ENCODE data around the gene SMIM44. TPM values are rescaled to one million over a fixed set of nuclear protein-coding genes. Genes with fewer than 3 reads are reported as not detected.

Gene SMIM44
- total RNA-seq, 1 donor from 2014 or later, result not detected

- peak; percentile 50 for ATAC-seq
- DNase-seq (ENCODE audit: low spot score), result no peak
Observed at GRCh38 chr19:3443840-3444694, 39.2 kb downstream of the SMIM44 start.

GRCh38 chr19:3442487-3443071 lies 40.7 kb downstream of the SMIM44 start:
- ATAC-seq, result no peak
- DNase-seq (ENCODE audit: low spot score), result no peak

GRCh38 chr19:3441986-3442329 lies 41.3 kb downstream of the SMIM44 start:
- DNase-seq (ENCODE audit: low spot score), result no peak

GRCh38 chr19:3441089-3441985 lies 41.9 kb downstream of the SMIM44 start:
- no peak for ATAC-seq
- no peak for DNase-seq (ENCODE audit: low spot score)

More at GRCh38 chr19:3441986-3442329, 41.3 kb downstream of the SMIM44 start:
- no peak for ATAC-seq

- ATAC-seq, result peak; percentile 79
- no peak for DNase-seq (ENCODE audit: low spot score)
Observed at GRCh38 chr19:3440082-3440481, 43.2 kb downstream of the SMIM44 start.

GRCh38 chr19:3434630-3435553 lies 48.3 kb downstream of the SMIM44 start:
- DNase-seq (ENCODE audit: low spot score) (peak; percentile 84), ATAC-seq (peak; percentile 46)

- ATAC-seq, result no peak
- no peak for DNase-seq (ENCODE audit: low spot score)
Observed at GRCh38 chr19:3433805-3434540, 49.3 kb downstream of the SMIM44 start.

- ATAC-seq, result no peak
- no peak for DNase-seq (ENCODE audit: low spot score)
Observed at GRCh38 chr19:3433313-3433712, 49.9 kb downstream of the SMIM44 start.

Other genes starting within 250 kb of the SMIM44 start
- gene NFIC, start 116.9 kb downstream of the SMIM44 start, total RNA-seq, result 203 TPM
- 10.8 TPM for gene SMIM24, start 2.9 kb downstream of the SMIM44 start, total RNA-seq
- 5.5 TPM for gene DOHH, start 17.2 kb upstream of the SMIM44 start, total RNA-seq
- 27.4 TPM for gene FZR1, start 22.9 kb upstream of the SMIM44 start, total RNA-seq
- 1.9 TPM for gene TEKTIP1, start 55.7 kb upstream of the SMIM44 start, total RNA-seq
- 33.9 TPM for gene MFSD12, start 74.1 kb upstream of the SMIM44 start, total RNA-seq
- 44.2 TPM for gene HMG20B, start 89.5 kb upstream of the SMIM44 start, total RNA-seq
- gene GIPC3, start 102.0 kb upstream of the SMIM44 start, total RNA-seq, result 0.75 TPM
- gene TBXA2R, start 123.4 kb upstream of the SMIM44 start, total RNA-seq, result 4.4 TPM
- gene CACTIN, start 143.3 kb upstream of the SMIM44 start, total RNA-seq, result 12.5 TPM
- gene PIP5K1C, start 217.0 kb upstream of the SMIM44 start, total RNA-seq, result 7.5 TPM
- gene TJP3, start 224.9 kb upstream of the SMIM44 start, total RNA-seq, result 28.8 TPM